ENCODE results near the gene TMTC1.

TMTC1 gene

DNA sequence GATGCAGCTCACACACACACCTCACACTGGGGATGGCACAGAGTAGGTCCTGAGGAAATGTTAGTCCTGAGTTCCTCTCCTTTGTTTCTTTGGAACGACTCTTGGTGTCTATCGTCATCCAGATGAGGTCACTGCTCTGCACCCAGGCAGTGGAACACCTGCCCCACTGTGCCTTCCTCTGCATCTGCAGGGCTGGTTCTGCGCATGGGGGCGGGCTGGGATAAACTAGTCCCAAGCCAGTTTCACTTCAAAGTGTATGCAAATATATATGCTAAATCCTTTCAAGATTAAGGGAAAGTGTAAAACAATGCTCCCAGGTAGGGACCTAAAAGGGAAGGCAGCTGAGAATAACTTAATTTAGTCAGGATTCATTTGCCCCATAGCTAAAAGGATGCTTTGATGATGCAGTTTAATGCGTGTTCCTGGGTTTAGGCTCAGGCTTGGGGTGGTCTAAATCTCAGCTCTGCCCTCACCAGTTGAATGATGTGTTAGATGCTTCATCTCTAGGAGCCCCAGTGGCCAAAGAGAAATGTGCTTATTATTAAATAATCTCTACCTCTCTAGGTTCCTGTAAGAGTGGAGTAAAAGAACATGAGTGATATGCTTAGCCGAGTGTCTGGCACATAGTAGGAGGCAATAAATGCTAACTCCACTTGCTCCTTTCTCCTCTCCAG is 239.2 kb downstream of the TMTC1 start:
- H3K9ac ChIP-seq (ENCODE audit: low read depth, low read length) = no peak overlapping the region
- H3K36me3 ChIP-seq (ENCODE audit: insufficient read depth, low read length) = peaks cover 16% of the 10 kb centered on the region
- H3K27me3 ChIP-seq (ENCODE audit: control insufficient read depth, insufficient read depth, low read length) = no peaks in the 10 kb centered on the region
- peaks cover 23% of the 10 kb centered on the region for H3K4me1 ChIP-seq (ENCODE audit: control insufficient read depth, insufficient read depth, low read length)
- H3K4me2 ChIP-seq (ENCODE audit: low read length) = no peak overlapping the region
- H3K4me3 ChIP-seq (ENCODE audit: low read length) = no peak overlapping the region
- H3K9me3 ChIP-seq (replicated peaks; ENCODE audit: low read length) = no peaks in the 10 kb centered on the region

DNA sequence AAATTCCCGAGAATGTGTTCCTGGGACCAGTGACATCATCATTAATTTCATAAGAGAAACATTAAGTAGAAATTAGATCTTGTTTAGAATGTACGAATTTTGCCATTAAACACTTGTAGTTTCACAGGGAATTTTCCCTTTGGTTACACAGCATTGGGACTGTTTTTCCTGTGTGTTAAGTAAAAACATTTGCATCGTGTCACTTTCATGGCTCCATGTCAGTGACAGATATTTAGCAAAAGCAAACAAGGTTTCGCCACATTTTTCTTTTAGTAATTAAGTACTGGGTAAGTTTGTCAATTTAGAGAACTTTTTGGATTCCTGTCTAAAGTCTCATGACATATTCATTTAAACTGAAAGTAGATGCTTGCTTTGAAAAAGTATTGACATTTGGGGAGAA is 240.7 kb downstream of the TMTC1 start:
- no peak overlapping the region for H3K4me3 ChIP-seq (ENCODE audit: low read length)
- H3K27me3 ChIP-seq (ENCODE audit: control insufficient read depth, insufficient read depth, low read length) = no peaks in the 10 kb centered on the region
- no peaks in the 10 kb centered on the region for H3K9me3 ChIP-seq (replicated peaks; ENCODE audit: low read length)
- peak overlapping the region; percentile 40 for H3K4me2 ChIP-seq (ENCODE audit: low read length)
- H3K4me1 ChIP-seq (ENCODE audit: control insufficient read depth, insufficient read depth, low read length) = peaks cover 23% of the 10 kb centered on the region
- peaks cover 13% of the 10 kb centered on the region for H3K36me3 ChIP-seq (ENCODE audit: insufficient read depth, low read length)
- H3K9ac ChIP-seq (ENCODE audit: low read depth, low read length) = peak overlapping the region; percentile 7

DNA sequence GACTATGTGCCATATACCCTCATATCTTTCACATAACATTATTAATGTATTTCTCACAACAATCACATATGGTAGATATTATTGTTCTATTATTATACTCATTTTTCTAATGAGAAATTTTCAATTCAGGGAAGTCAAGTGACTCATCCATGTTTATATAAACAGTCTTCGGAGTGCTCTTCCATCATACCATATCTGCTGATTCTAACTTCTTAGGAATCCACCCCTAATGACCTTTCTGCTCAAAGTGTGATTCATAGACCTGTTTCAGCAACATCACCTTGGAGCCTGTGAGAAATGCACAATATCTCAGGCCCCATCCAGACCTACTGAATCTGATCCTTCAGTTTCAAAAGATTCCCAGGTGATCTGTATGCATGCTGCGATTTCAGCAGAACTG is 246.4 kb downstream of the TMTC1 start:
- H3K9me3 ChIP-seq (replicated peaks; ENCODE audit: low read length) = no peaks in the 10 kb centered on the region
- H3K9ac ChIP-seq (ENCODE audit: low read depth, low read length) = no peak overlapping the region
- H3K4me2 ChIP-seq (ENCODE audit: low read length) = no peak overlapping the region
- H3K4me3 ChIP-seq (ENCODE audit: low read length) = no peak overlapping the region
- peaks cover 19% of the 10 kb centered on the region for H3K36me3 ChIP-seq (ENCODE audit: insufficient read depth, low read length)
- H3K27me3 ChIP-seq (ENCODE audit: control insufficient read depth, insufficient read depth, low read length) = no peaks in the 10 kb centered on the region
- peaks cover 7% of the 10 kb centered on the region for H3K4me1 ChIP-seq (ENCODE audit: control insufficient read depth, insufficient read depth, low read length)

DNA sequence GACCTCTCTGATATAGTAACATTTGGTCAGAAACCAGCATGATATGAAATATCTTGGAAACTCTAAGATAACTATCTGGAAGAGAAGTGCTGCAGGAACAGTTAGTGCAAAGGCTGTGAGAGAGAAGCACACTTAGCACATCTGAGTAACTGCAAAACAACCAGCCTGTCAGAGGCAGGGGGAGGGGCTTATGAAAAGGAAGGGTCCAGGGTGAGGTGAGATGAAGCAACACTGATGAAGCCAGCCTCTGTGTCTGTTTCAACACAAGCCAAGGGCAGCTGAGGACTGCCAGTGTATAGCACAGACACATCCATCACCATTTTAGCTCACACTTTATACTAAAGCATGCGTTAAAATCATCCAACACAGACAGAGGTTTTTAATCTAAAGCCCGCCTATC is 248.8 kb downstream of the TMTC1 start:
- no peak overlapping the region for H3K9ac ChIP-seq (ENCODE audit: low read depth, low read length)
- peaks cover 7% of the 10 kb centered on the region for H3K4me1 ChIP-seq (ENCODE audit: control insufficient read depth, insufficient read depth, low read length)

DNA sequence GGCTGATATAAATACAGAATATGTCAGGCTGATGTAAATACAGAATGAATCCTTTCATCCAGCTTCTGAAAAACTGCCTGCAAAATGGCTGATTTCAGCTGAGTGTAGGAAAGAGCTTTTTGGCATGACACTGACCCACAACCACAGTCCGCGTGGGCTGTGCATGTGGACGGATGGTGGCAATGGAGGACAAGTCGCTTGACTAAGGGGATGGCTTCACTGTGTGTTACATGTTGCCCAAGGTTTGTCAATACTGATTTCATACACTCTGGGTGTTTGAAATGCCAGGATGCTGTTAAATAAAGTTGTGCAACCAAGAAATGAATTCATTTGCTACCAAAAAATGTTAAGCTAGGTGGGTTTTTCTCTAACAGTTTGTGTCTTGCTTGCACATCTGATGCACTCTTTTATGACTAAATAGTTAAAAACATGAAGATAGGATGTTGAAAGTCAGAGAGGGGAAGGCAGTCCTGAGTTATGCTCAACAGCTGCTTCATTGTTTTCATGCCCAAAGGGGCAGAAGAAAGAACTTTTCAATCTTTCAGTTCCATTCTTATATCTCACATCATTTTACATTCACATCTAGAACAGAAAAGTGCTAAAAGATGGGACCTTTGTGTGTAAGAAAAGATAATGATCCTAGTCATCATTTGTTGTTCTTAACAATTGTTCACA is 249.8 kb downstream of the TMTC1 start:
- Histone ChIP-seq H3K4me3 (ENCODE audit: low read length) (no peak overlapping the region), H3K9me3 (replicated peaks; ENCODE audit: low read length) (no peaks in the 10 kb centered on the region), H3K4me1 (ENCODE audit: control insufficient read depth, insufficient read depth, low read length) (peaks cover 7% of the 10 kb centered on the region), H3K4me2 (ENCODE audit: low read length) (no peak overlapping the region), H3K9ac (ENCODE audit: low read depth, low read length) (no peak overlapping the region), H3K36me3 (ENCODE audit: insufficient read depth, low read length) (peaks cover 25% of the 10 kb centered on the region), H3K27me3 (ENCODE audit: control insufficient read depth, insufficient read depth, low read length) (no peaks in the 10 kb centered on the region)

More for the DNA sequence above, 248.8 kb downstream of the TMTC1 start:
- Histone ChIP-seq H3K4me3 (ENCODE audit: low read length) (no peak overlapping the region), H3K36me3 (ENCODE audit: insufficient read depth, low read length) (peaks cover 22% of the 10 kb centered on the region), H3K9me3 (replicated peaks; ENCODE audit: low read length) (no peaks in the 10 kb centered on the region), H3K27me3 (ENCODE audit: control insufficient read depth, insufficient read depth, low read length) (no peaks in the 10 kb centered on the region), H3K4me2 (ENCODE audit: low read length) (no peak overlapping the region)

DNA sequence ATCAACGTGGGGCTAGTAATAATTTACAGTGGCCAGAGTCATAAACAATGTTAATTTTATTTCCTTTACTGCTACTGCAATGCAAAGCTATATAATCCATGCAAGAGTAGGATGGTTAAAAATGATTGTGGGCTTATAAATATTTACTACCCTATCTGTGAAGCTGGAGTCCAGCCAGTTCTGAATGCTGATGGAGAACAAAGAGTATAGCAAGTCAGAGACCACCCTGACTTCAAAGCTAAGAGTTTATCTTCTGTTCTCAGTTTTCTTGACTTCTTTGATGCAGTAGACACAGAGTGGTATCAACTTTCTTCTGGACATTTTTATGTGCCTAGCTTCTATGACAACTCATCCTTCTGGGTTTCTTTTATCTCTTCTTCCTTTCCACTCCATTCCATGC is 252.3 kb downstream of the TMTC1 start:
- Histone ChIP-seq H3K9ac (ENCODE audit: low read depth, low read length) (no peak overlapping the region), H3K4me3 (ENCODE audit: low read length) (no peak overlapping the region), H3K4me1 (ENCODE audit: control insufficient read depth, insufficient read depth, low read length) (peaks cover 3% of the 10 kb centered on the region), H3K4me2 (ENCODE audit: low read length) (no peak overlapping the region), H3K9me3 (replicated peaks; ENCODE audit: low read length) (no peaks in the 10 kb centered on the region), H3K36me3 (ENCODE audit: insufficient read depth, low read length) (peaks cover 43% of the 10 kb centered on the region), H3K27me3 (ENCODE audit: control insufficient read depth, insufficient read depth, low read length) (no peaks in the 10 kb centered on the region)

DNA sequence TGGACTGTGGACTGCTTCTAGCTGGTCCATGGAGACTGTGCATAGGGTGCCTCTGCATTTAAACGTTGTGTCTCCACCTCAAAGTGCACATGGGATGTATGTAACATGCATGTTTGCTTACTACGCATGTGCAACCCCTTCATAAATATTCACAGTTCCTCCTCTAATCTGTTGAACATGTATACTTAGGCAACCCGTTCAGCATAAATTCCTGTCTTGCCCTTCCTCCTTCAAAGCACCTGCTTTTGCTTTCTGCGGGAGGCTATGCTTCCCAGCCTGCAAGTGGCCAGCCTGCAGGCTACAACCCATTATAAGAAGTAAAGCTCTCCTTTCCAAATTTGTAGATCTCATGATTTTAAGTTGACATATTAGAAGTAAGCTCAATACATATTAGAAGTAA is 253.3 kb downstream of the TMTC1 start:
- no peaks in the 10 kb centered on the region for H3K9me3 ChIP-seq (replicated peaks; ENCODE audit: low read length)
- peaks cover 39% of the 10 kb centered on the region for H3K36me3 ChIP-seq (ENCODE audit: insufficient read depth, low read length)
- no peaks in the 10 kb centered on the region for H3K27me3 ChIP-seq (ENCODE audit: control insufficient read depth, insufficient read depth, low read length)
- no peak overlapping the region for H3K4me2 ChIP-seq (ENCODE audit: low read length)
- no peak overlapping the region for H3K9ac ChIP-seq (ENCODE audit: low read depth, low read length)
- H3K4me3 ChIP-seq (ENCODE audit: low read length) = no peak overlapping the region
- H3K4me1 ChIP-seq (ENCODE audit: control insufficient read depth, insufficient read depth, low read length) = peaks cover 3% of the 10 kb centered on the region

DNA sequence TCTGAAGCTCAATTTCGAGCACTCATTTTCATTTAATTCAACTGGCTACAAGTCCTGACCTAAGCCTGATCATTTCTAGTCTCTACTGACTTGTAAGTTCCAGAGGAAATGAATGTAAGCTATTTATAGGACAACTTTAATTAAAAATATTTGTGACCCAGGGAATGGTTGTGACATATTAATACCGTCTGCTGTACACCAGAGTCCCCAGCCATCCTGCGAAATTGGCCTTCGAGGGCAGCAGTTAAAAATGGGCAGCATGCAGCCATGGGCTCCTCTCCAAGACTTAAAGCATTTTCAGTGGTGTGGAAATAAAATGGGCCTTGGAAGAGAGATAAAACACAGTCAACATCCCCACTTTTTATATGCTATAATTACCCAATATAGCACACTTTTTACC is 255.6 kb downstream of the TMTC1 start:
- Histone ChIP-seq H3K4me1 (ENCODE audit: control insufficient read depth, insufficient read depth, low read length) (no peaks in the 10 kb centered on the region), H3K36me3 (ENCODE audit: insufficient read depth, low read length) (peaks cover 28% of the 10 kb centered on the region), H3K9ac (ENCODE audit: low read depth, low read length) (no peak overlapping the region), H3K9me3 (replicated peaks; ENCODE audit: low read length) (no peaks in the 10 kb centered on the region), H3K27me3 (ENCODE audit: control insufficient read depth, insufficient read depth, low read length) (no peaks in the 10 kb centered on the region), H3K4me3 (ENCODE audit: low read length) (no peak overlapping the region), H3K4me2 (ENCODE audit: low read length) (no peak overlapping the region)

DNA sequence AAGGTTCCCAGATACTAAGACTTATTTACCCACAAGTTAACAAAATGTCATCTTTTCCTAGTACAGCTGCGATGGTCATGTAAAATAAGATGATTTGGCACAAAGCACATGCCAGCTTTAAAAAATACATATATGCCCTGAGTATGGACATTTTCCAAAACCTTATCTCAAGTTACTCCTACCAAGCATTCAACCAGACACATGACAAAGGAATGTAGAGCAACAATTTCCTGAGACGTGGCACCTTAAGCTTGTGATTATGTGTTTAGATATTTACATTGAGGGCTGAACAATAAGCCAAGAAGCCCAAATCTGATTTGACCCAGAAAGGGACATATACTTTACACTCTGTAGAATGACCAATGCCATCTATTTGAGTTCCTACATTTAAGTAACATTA is 261.8 kb downstream of the TMTC1 start:
- H3K4me2 ChIP-seq (ENCODE audit: low read length) = no peak overlapping the region
- no peak overlapping the region for H3K4me3 ChIP-seq (ENCODE audit: low read length)
- H3K4me1 ChIP-seq (ENCODE audit: control insufficient read depth, insufficient read depth, low read length) = peaks cover 7% of the 10 kb centered on the region
- no peak overlapping the region for H3K9ac ChIP-seq (ENCODE audit: low read depth, low read length)
- H3K36me3 ChIP-seq (ENCODE audit: insufficient read depth, low read length) = peaks cover 33% of the 10 kb centered on the region
- H3K9me3 ChIP-seq (replicated peaks; ENCODE audit: low read length) = no peaks in the 10 kb centered on the region
- H3K27me3 ChIP-seq (ENCODE audit: control insufficient read depth, insufficient read depth, low read length) = no peaks in the 10 kb centered on the region

DNA sequence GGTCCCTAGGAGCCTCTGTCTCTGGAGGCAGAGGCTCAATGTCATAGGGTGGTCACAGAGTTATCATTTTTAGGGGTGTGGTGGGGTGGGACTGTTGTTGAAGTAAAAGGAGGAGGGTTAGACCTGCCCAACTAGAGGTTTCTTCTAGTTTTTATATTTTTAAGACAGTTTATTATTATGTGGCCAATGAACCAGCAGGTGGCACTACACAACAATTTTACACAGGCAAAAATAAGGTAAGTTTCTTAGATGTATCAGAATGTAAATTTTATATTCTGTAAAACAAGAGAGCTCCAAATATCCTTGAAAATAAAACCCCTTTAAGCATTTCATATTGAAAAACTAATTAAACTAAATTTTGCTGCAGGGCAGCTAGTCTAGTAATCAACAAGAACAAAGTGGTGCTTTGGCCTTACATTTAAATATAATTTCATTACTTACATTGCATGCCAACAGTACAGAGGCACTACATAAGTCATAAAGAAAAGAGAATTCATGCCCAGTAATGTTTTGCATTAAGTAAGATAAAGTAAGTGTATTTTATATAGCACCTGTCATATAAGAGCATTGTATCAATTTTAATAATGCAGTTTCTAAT is 264.1 kb downstream of the TMTC1 start:
- Histone ChIP-seq H3K4me1 (ENCODE audit: control insufficient read depth, insufficient read depth, low read length) (peaks cover 16% of the 10 kb centered on the region), H3K4me2 (ENCODE audit: low read length) (no peak overlapping the region), H3K9me3 (replicated peaks; ENCODE audit: low read length) (no peaks in the 10 kb centered on the region), H3K27me3 (ENCODE audit: control insufficient read depth, insufficient read depth, low read length) (no peaks in the 10 kb centered on the region), H3K36me3 (ENCODE audit: insufficient read depth, low read length) (peaks cover 40% of the 10 kb centered on the region), H3K9ac (ENCODE audit: low read depth, low read length) (no peak overlapping the region), H3K4me3 (ENCODE audit: low read length) (no peak overlapping the region)

DNA sequence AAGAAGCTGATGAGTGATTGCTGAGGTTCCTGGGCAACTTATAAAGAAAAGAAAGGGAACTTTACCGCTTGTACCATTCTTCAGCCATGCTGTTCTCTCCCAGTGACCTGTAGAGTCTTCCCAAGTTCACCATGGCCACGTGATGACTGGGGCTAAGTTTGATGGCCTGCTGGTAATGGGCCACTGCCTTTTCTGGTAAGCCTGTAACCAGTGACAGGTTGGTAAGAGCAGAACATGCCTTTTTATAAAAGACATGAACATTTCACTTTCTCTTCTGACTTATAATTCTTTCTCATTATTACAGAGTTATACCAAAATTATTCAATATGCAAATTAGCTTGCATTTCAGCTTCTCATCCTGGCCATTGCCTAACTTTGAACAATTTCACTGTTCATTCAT is 265.3 kb downstream of the TMTC1 start:
- H3K4me3 ChIP-seq (ENCODE audit: low read length) = no peak overlapping the region
- H3K9me3 ChIP-seq (replicated peaks; ENCODE audit: low read length) = no peaks in the 10 kb centered on the region
- H3K9ac ChIP-seq (ENCODE audit: low read depth, low read length) = no peak overlapping the region
- H3K4me2 ChIP-seq (ENCODE audit: low read length) = no peak overlapping the region
- no peaks in the 10 kb centered on the region for H3K27me3 ChIP-seq (ENCODE audit: control insufficient read depth, insufficient read depth, low read length)
- H3K4me1 ChIP-seq (ENCODE audit: control insufficient read depth, insufficient read depth, low read length) = peaks cover 16% of the 10 kb centered on the region
- H3K36me3 ChIP-seq (ENCODE audit: insufficient read depth, low read length) = peaks cover 48% of the 10 kb centered on the region

DNA sequence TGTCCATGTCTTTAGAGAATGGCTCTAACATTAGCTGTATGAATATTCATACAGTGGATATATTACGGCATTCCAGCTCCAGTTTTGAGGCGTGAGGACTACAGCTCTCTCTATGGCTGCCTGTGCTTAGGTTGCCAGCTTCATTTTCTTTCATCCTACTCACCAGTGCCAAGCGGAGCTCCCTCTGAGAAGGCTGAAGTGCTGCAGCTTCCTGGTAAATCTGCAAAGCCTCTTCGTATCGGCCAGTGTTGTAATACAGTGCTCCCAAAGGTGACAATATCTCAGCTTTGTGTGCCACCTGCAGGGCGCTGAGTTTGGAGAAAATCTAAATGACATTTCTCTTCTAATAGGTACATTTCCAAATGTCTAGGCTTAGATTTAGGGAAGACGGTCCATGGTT is 266.5 kb downstream of the TMTC1 start:
- H3K4me1 ChIP-seq (ENCODE audit: control insufficient read depth, insufficient read depth, low read length) = peaks cover 16% of the 10 kb centered on the region
- H3K4me3 ChIP-seq (ENCODE audit: low read length) = no peak overlapping the region
- H3K9ac ChIP-seq (ENCODE audit: low read depth, low read length) = no peak overlapping the region
- no peaks in the 10 kb centered on the region for H3K27me3 ChIP-seq (ENCODE audit: control insufficient read depth, insufficient read depth, low read length)
- H3K9me3 ChIP-seq (replicated peaks; ENCODE audit: low read length) = no peaks in the 10 kb centered on the region
- H3K4me2 ChIP-seq (ENCODE audit: low read length) = no peak overlapping the region
- peaks cover 55% of the 10 kb centered on the region for H3K36me3 ChIP-seq (ENCODE audit: insufficient read depth, low read length)
